CD14-positive monocyte (primary cell): Measurements from ENCODE around the gene SHROOM1. TPM values are rescaled to one million over a fixed set of nuclear protein-coding genes. Genes with fewer than 3 reads are reported as not detected.

ENCODE experiments used
- DNase-seq, 3 donors: peaks; one replicate each; pipeline ENCODE4 v3.0.0-alpha.2; 2011 to 2022
- H2AFZ ChIP-seq: 2 replicates; pipeline ENCODE4 v1.6.0; 2012; ENCODE audit warnings: mild to moderate bottlenecking, low read depth, low read length, inconsistent platforms; ENCODE audit not compliant: insufficient read depth, poor library complexity, severe bottlenecking
- H3K27ac ChIP-seq, 2 donors: 1 replicate in 1 of 2; 2 replicates in 1 of 2; pipeline ENCODE4 v1.5.1; 2012 to 2013; ENCODE audit warnings: low read length in 2 of 2, control low read depth in 1 of 2, inconsistent platforms in 1 of 2, low read depth in 1 of 2, mild to moderate bottlenecking in 1 of 2
- H3K27me3 ChIP-seq, 2 donors: one replicate each; pipeline versions ENCODE4 v1.6.0 to v1.6.1; 2011 to 2013; ENCODE audit warnings: low read length in 2 of 2; ENCODE audit not compliant: control insufficient read depth in 2 of 2, insufficient read depth in 2 of 2
- H3K36me3 ChIP-seq, 2 donors: replicated peaks in 1 of 2; 1 replicate in 1 of 2; 2 replicates in 1 of 2; pipeline versions ENCODE4 v1.5.1 to v1.6.1; 2012 to 2013; ENCODE audit warnings: low read length in 2 of 2, control low read depth in 1 of 2, inconsistent platforms in 1 of 2, mild to moderate bottlenecking in 1 of 2; ENCODE audit not compliant: insufficient read depth in 2 of 2, control insufficient read depth in 1 of 2
- H3K4me1 ChIP-seq, 2 donors: 1 replicate in 1 of 2; 2 replicates in 1 of 2; pipeline versions ENCODE4 v1.5.1 to v1.6.1; 2012 to 2013; ENCODE audit warnings: low read length in 2 of 2, control low read depth in 1 of 2, inconsistent platforms in 1 of 2, mild to moderate bottlenecking in 1 of 2, moderate library complexity in 1 of 2; ENCODE audit not compliant: insufficient read depth in 2 of 2, control insufficient read depth in 1 of 2
- H3K4me2 ChIP-seq: replicated peaks from 2 replicates; pipeline ENCODE3; 2012; ENCODE audit warnings: low read length, moderate library complexity, mild to moderate bottlenecking; ENCODE audit not compliant: poor library complexity, severe bottlenecking; ENCODE audit errors: extremely low read depth
- H3K4me3 ChIP-seq, 3 experiments: fragments of 200-600 bp in 1 of 3; sonication (generic) in 1 of 3; replicated peaks in 1 of 3; 1 replicate in 2 of 3; 2 replicates in 1 of 3; pipeline ENCODE4 v1.5.1; 2011 to 2013; ENCODE audit warnings: low read length in 3 of 3, mild to moderate bottlenecking in 3 of 3, control low read depth in 2 of 3, low read depth in 2 of 3, inconsistent platforms in 1 of 3, moderate library complexity in 1 of 3
- H3K79me2 ChIP-seq: 2 replicates; pipeline ENCODE4 v1.6.0; 2012; ENCODE audit warnings: mild to moderate bottlenecking, control low read depth, inconsistent platforms, low read length, moderate library complexity; ENCODE audit not compliant: insufficient read depth
- H3K9ac ChIP-seq: 2 replicates; pipeline ENCODE4 v1.6.0; 2017; ENCODE audit warnings: low read length, mild to moderate bottlenecking; ENCODE audit not compliant: insufficient read depth, poor library complexity, severe bottlenecking
- H3K9me3 ChIP-seq, 2 donors: replicated peaks in 1 of 2; 1 replicate in 1 of 2; 2 replicates in 1 of 2; pipeline versions ENCODE4 v1.5.1 to v1.6.1; 2012 to 2013; ENCODE audit warnings: low read length in 2 of 2, control low read depth in 1 of 2; ENCODE audit not compliant: control insufficient read depth in 1 of 2, insufficient read depth in 1 of 2
- H4K20me1 ChIP-seq: 2 replicates; pipeline ENCODE4 v1.6.0; 2012; ENCODE audit warnings: mild to moderate bottlenecking, low read length, control low read depth, moderate library complexity; ENCODE audit not compliant: insufficient read depth
- H3K27ac Mint-ChIP-seq, 7 donors: one replicate each; pipeline ENCODE4 v1.8.0; 2020; ENCODE audit warnings: mild to moderate bottlenecking in 7 of 7, mixed read lengths in 7 of 7, moderate library complexity in 6 of 7, inconsistent platforms in 2 of 7
- H3K27me3 Mint-ChIP-seq, 3 donors: one replicate each; pipeline ENCODE4 v1.8.0; 2021 to 2022; ENCODE audit warnings: low read depth in 3 of 3, mild to moderate bottlenecking in 3 of 3, mixed read lengths in 3 of 3, moderate library complexity in 3 of 3, inconsistent platforms in 1 of 3
- H3K36me3 Mint-ChIP-seq, 2 donors: one replicate each; pipeline ENCODE4 v1.8.0; 2020; ENCODE audit warnings: mixed read lengths in 2 of 2, inconsistent platforms in 1 of 2, mild to moderate bottlenecking in 1 of 2
- H3K4me1 Mint-ChIP-seq: one replicate; pipeline ENCODE4 v1.8.0; 2020; ENCODE audit warnings: mild to moderate bottlenecking, mixed read lengths
- H3K4me3 Mint-ChIP-seq, 2 donors: one replicate each; pipeline ENCODE4 v1.8.0; 2020; ENCODE audit warnings: mild to moderate bottlenecking in 2 of 2, mixed read lengths in 2 of 2, moderate library complexity in 1 of 2
- H3K9me3 Mint-ChIP-seq, 7 donors: one replicate each; pipeline ENCODE4 v1.8.0; 2020 to 2022; ENCODE audit warnings: mixed read lengths in 7 of 7, mild to moderate bottlenecking in 6 of 7, moderate library complexity in 6 of 7, inconsistent platforms in 2 of 7
- WGBS: methylation state at CpG from one replicate; pipeline ENCODE4 v1.1.5; 2013; ENCODE audit warnings: missing lambda C conversion rate; ENCODE audit not compliant: insufficient coverage; 5-methylcytosine and 5-hydroxymethylcytosine counted together
- intact Hi-C, 2 donors: fragments of 100-400 bp; cut with micrococcal nuclease; formaldehyde crosslinking; loops; one replicate each; pipeline versions ENCODE4 v1.15.0 to v1.15.1; 2023
- polyA plus RNA-seq, 3 donors: library from polyadenylated mRNA; depleted of rRNA in 1 of 3; unstranded in 2 of 3; stranded (reverse) in 1 of 3; fragments of 300-500 nt in 2 of 3; fragments of >200 nt in 1 of 3; fragmentation: Illumina TruSeq in 2 of 3; gene quantifications; 1 replicate in 2 of 3; 2 replicates in 1 of 3; pipeline ENCODE4 v1.2.3, GENCODE V29; 2012 to 2021
- TF ChIP-seq, protein P1 (sequence below): fragments of 200-600 bp; IDR thresholded peaks from one replicate; pipeline ENCODE4 v1.8.0; 2022; ENCODE audit warnings: antibody characterized with exemption, mild to moderate bottlenecking

SHROOM1 gene
- polyA plus RNA-seq, 3 donors: 6.4 to 27.0 (median 16.1) TPM

DNA sequence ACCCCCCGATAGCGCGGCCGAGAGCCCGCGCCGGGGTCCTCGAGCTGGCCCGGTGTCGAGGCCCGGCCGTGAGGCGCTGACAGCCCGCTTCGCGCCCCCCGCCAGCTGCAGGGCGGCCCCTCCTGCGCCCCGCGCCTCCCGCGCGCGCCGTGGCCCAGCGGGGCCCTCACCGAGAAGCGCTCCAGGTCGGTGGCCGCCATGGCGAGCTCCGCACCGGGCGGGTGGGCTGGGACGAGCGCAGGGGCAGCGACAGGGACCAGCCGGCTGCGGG is 53.6 kb downstream of the SHROOM1 start:
- intact Hi-C loops: no loop called here
- under 1% methylated on average over 40 of the region's 40 CpGs for WGBS
- peaks cover 22% of the 10 kb centered on the region for H3K4me1 Mint-ChIP-seq

DNA sequence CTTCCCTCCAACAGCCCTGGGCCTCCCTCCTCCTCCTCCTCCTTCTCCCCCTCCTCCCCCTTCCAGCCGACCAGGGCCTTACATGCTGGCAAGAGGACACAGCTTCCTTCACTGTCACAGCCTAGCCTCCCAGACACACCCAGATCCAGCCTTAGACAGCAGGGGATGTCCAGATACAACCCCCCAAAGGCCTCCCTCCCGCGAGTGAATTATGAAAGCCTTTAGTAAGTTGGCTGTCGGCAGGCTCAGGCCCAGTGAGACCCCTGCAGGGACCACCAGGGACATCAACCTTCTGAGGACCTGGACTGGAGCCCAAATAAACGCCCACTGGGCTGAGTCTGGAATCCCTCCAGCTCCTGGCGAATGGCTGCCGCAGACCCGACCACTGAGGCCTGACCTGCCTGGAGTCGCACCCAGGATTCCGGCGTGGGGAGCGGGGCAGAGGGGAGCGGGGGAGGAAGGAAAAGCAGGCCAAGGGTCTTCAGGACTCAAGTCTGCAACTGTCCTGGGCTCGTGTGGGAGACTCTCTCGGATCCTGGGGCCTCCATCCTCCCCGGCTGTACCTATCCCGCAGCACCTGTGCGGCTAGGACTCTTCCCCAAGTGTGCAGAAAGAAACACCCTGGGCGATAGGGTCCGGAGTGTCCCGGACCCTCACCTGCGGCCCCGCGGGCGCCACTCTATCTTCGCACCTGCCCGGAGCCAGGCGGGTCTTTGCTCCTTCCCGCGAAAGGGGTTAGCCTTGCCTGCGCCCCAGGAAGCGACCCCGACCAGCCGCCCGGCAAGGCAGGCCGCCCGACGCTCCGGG is 54.1 kb downstream of the SHROOM1 start:
- peaks cover 15 to 17% of the 10 kb centered on the region in 2 donors for H3K4me1 ChIP-seq
- Mint-ChIP-seq H3K27me3 (peaks cover 58 to 80% (median 60%) of the 10 kb centered on the region in 3 donors), H3K9me3 (peaks cover 0 to 11% (median 1%) of the 10 kb centered on the region in 7 donors), H3K4me3 (peak overlapping the region; percentile 58 to 81), H3K36me3 (peaks cover 3 to 4% of the 10 kb centered on the region in 2 donors), H3K4me1 (peaks cover 21% of the 10 kb centered on the region), H3K27ac (no peak overlapping the region)
- intact Hi-C loops: no loop called here
- H3K27me3 ChIP-seq: peaks cover 46 to 69% of the 10 kb centered on the region in 2 donors
- WGBS: 10% methylated on average over 38 of the region's 39 CpGs
- H3K27ac ChIP-seq: no peak overlapping the region
- peaks cover 3 to 9% of the 10 kb centered on the region in 2 donors for H3K9me3 ChIP-seq
- H3K4me3 ChIP-seq: peak overlapping the region; percentile 31 to 76 (median 46)
- H4K20me1 ChIP-seq: no peaks in the 10 kb centered on the region
- no peaks in the 10 kb centered on the region for H3K36me3 ChIP-seq
- H3K4me2 ChIP-seq: peak overlapping the region; percentile 80
- H3K79me2 ChIP-seq: no peaks in the 10 kb centered on the region
- TF ChIP-seq, protein P1, sequence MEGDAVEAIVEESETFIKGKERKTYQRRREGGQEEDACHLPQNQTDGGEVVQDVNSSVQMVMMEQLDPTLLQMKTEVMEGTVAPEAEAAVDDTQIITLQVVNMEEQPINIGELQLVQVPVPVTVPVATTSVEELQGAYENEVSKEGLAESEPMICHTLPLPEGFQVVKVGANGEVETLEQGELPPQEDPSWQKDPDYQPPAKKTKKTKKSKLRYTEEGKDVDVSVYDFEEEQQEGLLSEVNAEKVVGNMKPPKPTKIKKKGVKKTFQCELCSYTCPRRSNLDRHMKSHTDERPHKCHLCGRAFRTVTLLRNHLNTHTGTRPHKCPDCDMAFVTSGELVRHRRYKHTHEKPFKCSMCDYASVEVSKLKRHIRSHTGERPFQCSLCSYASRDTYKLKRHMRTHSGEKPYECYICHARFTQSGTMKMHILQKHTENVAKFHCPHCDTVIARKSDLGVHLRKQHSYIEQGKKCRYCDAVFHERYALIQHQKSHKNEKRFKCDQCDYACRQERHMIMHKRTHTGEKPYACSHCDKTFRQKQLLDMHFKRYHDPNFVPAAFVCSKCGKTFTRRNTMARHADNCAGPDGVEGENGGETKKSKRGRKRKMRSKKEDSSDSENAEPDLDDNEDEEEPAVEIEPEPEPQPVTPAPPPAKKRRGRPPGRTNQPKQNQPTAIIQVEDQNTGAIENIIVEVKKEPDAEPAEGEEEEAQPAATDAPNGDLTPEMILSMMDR: no peak
- no peak for DNase-seq
- peak overlapping the region; percentile 59 for H3K9ac ChIP-seq
- H2AFZ ChIP-seq: peak overlapping the region; percentile 88

More for the DNA sequence above, 53.6 kb downstream of the SHROOM1 start:
- peaks cover 46 to 73% of the 10 kb centered on the region in 2 donors for H3K27me3 ChIP-seq
- H3K4me3 ChIP-seq: peak overlapping the region; percentile 46 to 76 (median 61)
- peaks cover 16 to 19% of the 10 kb centered on the region in 2 donors for H3K4me1 ChIP-seq
- Mint-ChIP-seq H3K36me3 (peaks cover 3 to 4% of the 10 kb centered on the region in 2 donors), H3K4me3 (no peak overlapping the region), H3K27ac (no peak overlapping the region), H3K9me3 (peaks cover 0 to 11% (median 3%) of the 10 kb centered on the region in 7 donors), H3K27me3 (peaks cover 63 to 84% (median 63%) of the 10 kb centered on the region in 3 donors)
- H3K9ac ChIP-seq: peak overlapping the region; percentile 59
- no peak for DNase-seq
- peaks cover 3 to 9% of the 10 kb centered on the region in 2 donors for H3K9me3 ChIP-seq
- H4K20me1 ChIP-seq: no peaks in the 10 kb centered on the region
- no peaks in the 10 kb centered on the region for H3K36me3 ChIP-seq
- no peaks in the 10 kb centered on the region for H3K79me2 ChIP-seq
- H3K4me2 ChIP-seq: peak overlapping the region; percentile 80
- no peak overlapping the region for H3K27ac ChIP-seq
- peak overlapping the region; percentile 88 for H2AFZ ChIP-seq
- TF ChIP-seq, protein P1: no peak
